OCI-LY1 (cell line): ENCODE data around the gene CBY1.

Source experiments
- CTCF ChIP-seq: fragments of 200-600 bp; sonication (generic), shearing (Covaris generic); IDR thresholded peaks from 2 replicates; pipeline ENCODE4 v1.5.1; 2017; ENCODE audit warnings: mild to moderate bottlenecking, antibody characterized with exemption, low read length, moderate library complexity, mixed read lengths
- EZH2 ChIP-seq: fragments of 200-600 bp; sonication (generic), shearing (Covaris generic); IDR thresholded peaks from 2 replicates; pipeline ENCODE4 v1.8.0; 2017; ENCODE audit warnings: borderline replicate concordance, mixed run types, mild to moderate bottlenecking, antibody characterized with exemption, low read length, moderate library complexity, mixed read lengths

- TF ChIP-seq CTCF (no peak), EZH2 (no peak)
These were observed 44.6 kb downstream of the CBY1 start, which contains the start of gene JOSD1 for GRCh38 chr22:38700789-38701628.
